ENCODE data around the gene LCE1C. TPM values are rescaled to one million over a fixed set of nuclear protein-coding genes. Genes with fewer than 3 reads are reported as not detected.

The LCE1C gene
- total RNA-seq, 1 experiment from 2014 or later, result not detected

- Mint-ChIP-seq H3K27me3 (ENCODE audit: low read depth) (peaks cover 20% of the 10 kb centered on the region), H3K4me1 (no peaks in the 10 kb centered on the region), H3K4me3 (no peak overlapping the region), H3K9me3 (peaks cover 97% of the 10 kb centered on the region), H3K36me3 (peaks cover 87% of the 10 kb centered on the region), H3K27ac (no peak overlapping the region)
- CTCF ChIA-PET, result no interaction called here
- DNase-seq (ENCODE audit: low spot score) (no peak), ATAC-seq (no peak)
- TF ChIP-seq JUN (CRISPR knock-in tag; IDR thresholded peaks at IDR 0.05) (no peak), USF2 (CRISPR knock-in tag; IDR thresholded peaks at IDR 0.05) (no peak), RORB (CRISPR knock-in tag; IDR thresholded peaks at IDR 0.05) (no peak), ESRRA (CRISPR knock-in tag; IDR thresholded peaks at IDR 0.05; ENCODE audit: borderline replicate concordance) (no peak), SMAD3 (CRISPR knock-in tag; IDR thresholded peaks at IDR 0.05; ENCODE audit: borderline replicate concordance) (no peak), HMGXB4 (CRISPR knock-in tag; IDR thresholded peaks at IDR 0.05) (no peak), USF1 (CRISPR knock-in tag; IDR thresholded peaks at IDR 0.05) (no peak), NR2C2 (CRISPR knock-in tag; IDR thresholded peaks at IDR 0.05) (no peak), ZNF121 (CRISPR knock-in tag; IDR thresholded peaks at IDR 0.05) (no peak), TEAD4 (CRISPR knock-in tag; IDR thresholded peaks at IDR 0.05) (no peak), GRHL2 (CRISPR knock-in tag; IDR thresholded peaks at IDR 0.05; ENCODE audit: insufficient replicate concordance, severe bottlenecking) (no peak), ATF3 (CRISPR knock-in tag; conservative IDR thresholded peaks at IDR 0.05) (no peak)
- POLR2A ChIA-PET, result no interaction called here
Observed at GRCh38 chr1:152756872-152757271, 49.6 kb downstream of the LCE1C start.

Other genes with a start within 250 kb of the LCE1C start
- not detected in 3 replicates for gene LCE3E, start 239.9 kb downstream of the LCE1C start, total RNA-seq (2021)
- not detected in 3 replicates for gene LCE3D, start 226.1 kb downstream of the LCE1C start, total RNA-seq (2021)
- not detected in 3 replicates for gene LCE3C, start 206.4 kb downstream of the LCE1C start, total RNA-seq (2021)
- not detected in 3 replicates for gene LCE3B, start 192.8 kb downstream of the LCE1C start, total RNA-seq (2021)
- gene LCE3A, start 183.5 kb downstream of the LCE1C start, total RNA-seq (2021), result not detected in 3 replicates
- not detected in 3 replicates for gene LCE2D, start 143.3 kb downstream of the LCE1C start, total RNA-seq (2021)
- gene LCE2C, start 131.4 kb downstream of the LCE1C start, total RNA-seq (2021), result not detected in 3 replicates
- not detected in 3 replicates for gene LCE2B, start 120.5 kb downstream of the LCE1C start, total RNA-seq (2021)
- gene LCE2A, start 108.3 kb downstream of the LCE1C start, total RNA-seq (2021), result not detected in 3 replicates
- gene LCE4A, start 98.5 kb downstream of the LCE1C start, total RNA-seq (2021), result not detected in 3 replicates
- not detected in 3 replicates for gene KPRP, start 48.6 kb downstream of the LCE1C start, total RNA-seq (2021)
- gene LCE1F, start 31.5 kb downstream of the LCE1C start, total RNA-seq (2021), result not detected in 3 replicates
- not detected in 3 replicates for gene LCE1E, start 20.4 kb downstream of the LCE1C start, total RNA-seq (2021)
- not detected in 3 replicates for gene LCE1D, start 9.9 kb downstream of the LCE1C start, total RNA-seq (2021)
- gene LCE1B, start 5.3 kb upstream of the LCE1C start, total RNA-seq (2021), result not detected in 3 replicates
- not detected in 3 replicates for gene LCE1A, start 20.8 kb upstream of the LCE1C start, total RNA-seq (2021)
- not detected in 3 replicates for gene LCE6A, start 36.2 kb upstream of the LCE1C start, total RNA-seq (2021)
- gene LCE7A, start 53.3 kb upstream of the LCE1C start, total RNA-seq (2021), result not detected in 3 replicates
- not detected in 3 replicates for gene SMCP, start 71.7 kb upstream of the LCE1C start, total RNA-seq (2021)
- gene IVL, start 101.9 kb upstream of the LCE1C start, total RNA-seq (2021), result not detected in 3 replicates
- not detected in 3 replicates for gene SPRR5, start 140.6 kb upstream of the LCE1C start, total RNA-seq (2021)
- gene SPRR4, start 164.0 kb upstream of the LCE1C start, total RNA-seq (2021), result not detected in 3 replicates
- gene SPRR1A, start 177.4 kb upstream of the LCE1C start, total RNA-seq (2021), result not detected in 3 replicates
- not detected in 3 replicates for gene SPRR3, start 195.1 kb upstream of the LCE1C start, total RNA-seq (2021)
- gene SPRR1B, start 224.6 kb upstream of the LCE1C start, total RNA-seq (2021), result not detected in 3 replicates
- not detected in 3 replicates for gene SPRR2D, start 234.5 kb upstream of the LCE1C start, total RNA-seq (2021)